Epithelial cell of esophagus (primary cell): ENCODE results near the gene C12orf43.

Experiments
- DNase-seq: peaks from one replicate; pipeline ENCODE4 v3.0.0; 2010; ENCODE audit warnings: low read depth
- H3K4me3 ChIP-seq: 2 replicates; pipeline ENCODE4 v1.5.1; 2011; ENCODE audit warnings: mild to moderate bottlenecking, low read length, control low read depth
- TF ChIP-seq, protein P1 (sequence below): IDR thresholded peaks from 2 replicates; pipeline ENCODE4 v1.5.1; 2011; ENCODE audit warnings: low read depth, mild to moderate bottlenecking, low read length, control low read depth, inconsistent platforms; ENCODE audit not compliant: insufficient read depth; ENCODE audit errors: missing control alignments

Gene C12orf43

DNA sequence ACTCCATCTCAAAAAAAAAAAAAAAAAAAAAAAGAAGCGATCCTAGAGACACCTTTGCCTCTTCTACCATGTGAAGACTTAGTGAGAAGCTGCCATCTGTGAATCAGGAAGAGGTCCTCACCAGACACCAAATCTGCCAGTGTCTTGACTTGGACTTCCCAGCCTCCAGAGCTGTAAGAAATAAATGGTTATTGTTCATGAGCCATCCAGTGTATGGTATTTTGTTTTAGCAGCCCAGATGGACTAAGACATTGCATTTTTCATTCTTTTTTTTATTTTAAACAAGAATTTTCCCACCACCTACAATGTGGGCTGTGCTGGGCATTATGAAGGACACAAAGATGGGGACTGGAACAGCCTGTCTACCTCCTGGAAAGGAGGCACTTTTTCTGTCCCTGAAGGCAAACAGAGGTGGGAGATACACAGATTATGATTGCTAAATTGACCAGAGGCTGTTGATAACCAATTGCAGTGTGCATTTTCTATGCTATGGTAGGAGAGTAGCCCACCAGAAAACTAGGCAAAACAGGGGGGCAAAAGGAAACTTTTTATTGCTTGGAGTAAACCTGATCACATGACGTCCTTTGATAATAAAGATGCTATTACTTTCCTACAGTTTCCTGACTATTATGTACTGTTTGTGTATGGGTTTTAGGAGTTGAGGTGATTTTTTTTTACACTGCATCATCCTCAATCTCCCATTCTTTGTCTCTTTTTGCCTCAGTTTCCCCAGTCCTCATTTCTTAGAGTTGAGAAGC is 2.8 kb upstream of the C12orf43 start:
- TF ChIP-seq, protein P1, sequence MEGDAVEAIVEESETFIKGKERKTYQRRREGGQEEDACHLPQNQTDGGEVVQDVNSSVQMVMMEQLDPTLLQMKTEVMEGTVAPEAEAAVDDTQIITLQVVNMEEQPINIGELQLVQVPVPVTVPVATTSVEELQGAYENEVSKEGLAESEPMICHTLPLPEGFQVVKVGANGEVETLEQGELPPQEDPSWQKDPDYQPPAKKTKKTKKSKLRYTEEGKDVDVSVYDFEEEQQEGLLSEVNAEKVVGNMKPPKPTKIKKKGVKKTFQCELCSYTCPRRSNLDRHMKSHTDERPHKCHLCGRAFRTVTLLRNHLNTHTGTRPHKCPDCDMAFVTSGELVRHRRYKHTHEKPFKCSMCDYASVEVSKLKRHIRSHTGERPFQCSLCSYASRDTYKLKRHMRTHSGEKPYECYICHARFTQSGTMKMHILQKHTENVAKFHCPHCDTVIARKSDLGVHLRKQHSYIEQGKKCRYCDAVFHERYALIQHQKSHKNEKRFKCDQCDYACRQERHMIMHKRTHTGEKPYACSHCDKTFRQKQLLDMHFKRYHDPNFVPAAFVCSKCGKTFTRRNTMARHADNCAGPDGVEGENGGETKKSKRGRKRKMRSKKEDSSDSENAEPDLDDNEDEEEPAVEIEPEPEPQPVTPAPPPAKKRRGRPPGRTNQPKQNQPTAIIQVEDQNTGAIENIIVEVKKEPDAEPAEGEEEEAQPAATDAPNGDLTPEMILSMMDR, result no peak
- no peak for DNase-seq
- no peak overlapping the region for H3K4me3 ChIP-seq

DNA sequence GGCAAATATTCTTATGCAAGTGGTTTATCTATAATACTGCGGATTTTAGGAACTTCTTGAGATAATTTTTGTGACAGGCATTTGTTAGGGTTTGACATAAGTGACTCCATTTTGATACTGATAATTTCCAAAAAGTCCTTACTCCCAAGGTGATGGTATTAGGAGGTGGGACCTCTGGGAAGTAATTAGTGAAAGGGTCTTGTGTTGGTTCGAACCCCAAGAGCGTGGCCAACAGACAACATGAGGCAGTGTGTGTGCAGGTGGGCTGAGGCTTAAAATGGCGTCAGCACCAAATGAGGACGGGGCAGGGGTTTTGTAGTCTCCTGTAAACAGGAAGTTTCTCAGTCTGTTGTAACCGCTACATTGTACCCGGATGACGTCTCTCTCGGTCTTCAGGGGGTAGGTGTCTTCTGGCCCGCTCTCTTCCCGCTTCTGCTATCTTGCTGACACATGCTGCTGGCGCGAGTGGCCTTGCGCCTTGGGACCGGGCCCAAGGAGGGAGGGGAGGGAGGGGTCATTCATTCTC is 1.7 kb upstream of the C12orf43 start:
- DNase-seq, result no peak
- H3K4me3 ChIP-seq, result no peak overlapping the region

DNA sequence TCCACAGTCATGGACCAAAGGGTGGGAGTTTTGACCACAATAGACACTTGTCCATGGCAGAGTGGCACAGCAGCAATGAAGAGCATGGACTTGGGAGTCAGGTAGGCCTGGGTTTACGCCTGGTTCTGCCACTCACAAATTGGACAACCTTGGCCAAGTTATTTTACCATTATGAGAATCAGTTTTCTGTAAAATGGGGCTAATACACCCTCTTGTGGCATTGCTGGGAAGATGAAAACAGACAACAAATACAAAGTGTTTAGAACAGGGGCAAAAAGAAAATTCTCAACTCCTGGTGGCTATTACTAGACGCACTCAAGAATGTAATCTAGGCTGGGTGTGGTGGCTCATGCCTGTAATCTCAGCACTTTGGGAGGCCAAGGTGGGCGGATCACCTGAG is 2.6 kb downstream of the C12orf43 start:
- no peak for DNase-seq
- no peak overlapping the region for H3K4me3 ChIP-seq
- TF ChIP-seq, protein P1, result peak; percentile 18

More for the DNA sequence above, 1.7 kb upstream of the C12orf43 start:
- TF ChIP-seq, protein P1, result no peak

DNA sequence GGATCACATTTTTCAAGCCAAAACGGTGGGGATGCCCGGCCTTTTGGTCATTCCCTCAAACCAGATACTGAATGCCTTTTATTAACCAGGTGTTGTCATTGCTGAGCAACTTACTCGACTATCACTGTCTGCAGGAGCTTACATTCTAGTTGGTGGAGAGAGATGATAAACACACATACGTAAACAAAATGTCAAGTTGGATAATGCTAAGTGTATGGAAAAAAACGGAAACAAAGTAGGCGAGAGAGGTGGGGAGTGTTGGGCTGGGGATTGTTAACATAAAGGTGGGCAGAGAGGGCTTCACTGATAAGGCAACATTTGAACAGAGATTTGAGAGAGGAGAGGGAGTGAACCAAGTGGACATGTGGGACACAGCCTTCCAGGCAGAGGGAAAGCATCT is 4.5 kb downstream of the C12orf43 start:
- DNase-seq, result no peak
- TF ChIP-seq, protein P1, result no peak
- no peak overlapping the region for H3K4me3 ChIP-seq

DNA sequence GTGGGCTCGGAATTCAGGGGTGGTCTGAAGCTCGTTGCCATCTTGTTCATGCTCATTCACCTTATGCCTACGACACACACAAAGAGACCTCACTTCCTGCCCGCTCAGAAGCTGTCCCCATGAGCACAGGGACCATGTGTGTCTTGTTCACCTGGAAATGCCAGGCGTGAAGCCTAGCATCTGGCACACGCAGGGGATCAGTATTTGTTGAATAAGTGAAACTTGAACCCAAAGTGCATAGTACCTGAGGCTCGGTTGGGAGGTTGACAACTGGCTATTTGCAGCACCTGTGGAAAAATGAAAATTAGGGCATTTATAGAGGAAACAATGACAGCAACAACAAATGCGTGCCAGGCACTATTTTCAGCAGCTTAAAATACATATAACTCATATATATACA is 5.4 kb downstream of the C12orf43 start:
- no peak for DNase-seq
- TF ChIP-seq, protein P1, result no peak
- H3K4me3 ChIP-seq, result no peak overlapping the region

DNA sequence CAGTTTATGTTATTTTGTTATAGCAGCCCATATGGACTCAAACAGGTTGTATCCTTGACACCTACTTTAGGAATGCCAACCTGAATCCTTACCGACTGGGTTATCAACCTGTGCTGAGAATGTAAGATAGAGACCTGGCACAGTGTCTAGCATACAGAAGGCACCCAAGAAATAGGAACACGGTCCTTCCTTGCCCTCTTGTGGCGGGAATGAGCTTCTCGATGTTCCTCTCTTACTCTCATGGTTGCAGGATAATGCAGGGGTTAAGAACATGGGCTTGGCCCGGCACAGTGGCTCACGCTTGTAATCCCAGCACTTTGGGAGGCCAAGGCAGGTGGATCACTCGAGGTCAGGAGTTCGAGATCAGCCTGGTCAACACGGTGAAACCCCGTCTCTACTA is 6.5 kb downstream of the C12orf43 start:
- TF ChIP-seq, protein P1, result peak; percentile 76
- no peak overlapping the region for H3K4me3 ChIP-seq
- peak; percentile 71 for DNase-seq
